ENCODE results near the gene SMYD3. TPM values are rescaled to one million over a fixed set of nuclear protein-coding genes. Genes with fewer than 3 reads are reported as not detected.

SMYD3 gene
- polyA plus RNA-seq, 2 of the 4 experiments (the other 2 are of a cell fraction), result 18.2 to 35.2 TPM

- no peak for TF ChIP-seq RNF2 (IDR thresholded peaks at IDR 0.05; ENCODE audit: borderline replicate concordance, low read depth)
- TF ChIP-seq MAZ (IDR thresholded peaks at IDR 0.05; ENCODE audit: borderline replicate concordance, low read depth, low read length), result no peak
- TF ChIP-seq HES2 (IDR thresholded peaks at IDR 0.05), result no peak
- no peak for TF ChIP-seq HOXA7 (CRISPR knock-in tag; IDR thresholded peaks at IDR 0.05)
- no peaks in the 10 kb centered on the region for H3K4me1 ChIP-seq
- POLR2A ChIA-PET, result no interaction called here
- FAIRE-seq, result no peak
- WGBS (ENCODE audit: missing lambda C conversion rate), result 82% methylated on average over 4 of the region's 4 CpGs
- ATAC-seq, result no peak
- no peak overlapping the region for H3K27ac ChIP-seq
- no peak for DNase-seq (ENCODE audit: low read depth in 1 of 2, low spot score in 1 of 2)
- no peak overlapping the region for H3K4me3 ChIP-seq
- H3K9me3 ChIP-seq, result no peaks in the 10 kb centered on the region
- H3K4me2 ChIP-seq, result no peak overlapping the region
- CTCF ChIA-PET, result interaction anchor here (0.7 kb wide), 1 partner anchor 10 kb away, joined by 3 read pairs; no protein-coding TSS in a partner anchor
Measured at GRCh38 chr1:246549665-246550064, 42.6 kb upstream of the SMYD3 start.

- Histone ChIP-seq H3K4me1 (no peaks in the 10 kb centered on the region), H3K4me2 (no peak overlapping the region), H3K27ac (no peak overlapping the region), H3K4me3 (no peak overlapping the region), H3K9me3 (no peaks in the 10 kb centered on the region)
- 4% methylated on average over 1 of the region's 1 CpG for WGBS (ENCODE audit: missing lambda C conversion rate)
- POLR2A ChIA-PET, result no interaction called here
- TF ChIP-seq REST (IDR thresholded peaks at IDR 0.05) (no peak), TP53 (CRISPR knock-in tag; IDR thresholded peaks at IDR 0.05) (no peak), POLR2A (IDR thresholded peaks at IDR 0.05; ENCODE audit: low read length) (no peak), HMGXB4 (CRISPR knock-in tag; IDR thresholded peaks at IDR 0.05; ENCODE audit: borderline replicate concordance) (no peak), PBX3 (IDR thresholded peaks at IDR 0.05) (no peak), KDM1A (IDR thresholded peaks at IDR 0.05; ENCODE audit: low read depth) (no peak), EHMT2 (IDR thresholded peaks at IDR 0.05; ENCODE audit: low read depth) (no peak)
- ATAC-seq (no peak), FAIRE-seq (no peak), DNase-seq (ENCODE audit: low read depth in 1 of 2, low spot score in 1 of 2) (no peak)
- CTCF ChIA-PET, result no interaction called here
Measured at GRCh38 chr1:246544001-246544400, 36.9 kb upstream of the SMYD3 start.

- no peak overlapping the region for H3K27ac ChIP-seq
- ATAC-seq, result no peak
- no peaks in the 10 kb centered on the region for H3K9me3 ChIP-seq
- FAIRE-seq, result no peak
- no peak for DNase-seq (ENCODE audit: low read depth in 1 of 2, low spot score in 1 of 2)
- 69% methylated on average over 7 of the region's 7 CpGs for WGBS (ENCODE audit: missing lambda C conversion rate)
- H3K4me3 ChIP-seq, result no peak overlapping the region
- no peaks in the 10 kb centered on the region for H3K4me1 ChIP-seq
- H3K4me2 ChIP-seq, result no peak overlapping the region
- ChIA-PET POLR2A (no interaction called here), CTCF (no interaction called here)
- no peak for TF ChIP-seq PHF8 (IDR thresholded peaks at IDR 0.05; ENCODE audit: borderline replicate concordance, low read depth)
- TF ChIP-seq TFCP2L1 (CRISPR knock-in tag; IDR thresholded peaks at IDR 0.05), result no peak
- no peak for TF ChIP-seq SMC3 (IDR thresholded peaks at IDR 0.05)
- TF ChIP-seq ZFP36 (IDR thresholded peaks at IDR 0.05; ENCODE audit: borderline replicate concordance, partially characterized antibody), result no peak
- no peak for TF ChIP-seq ELK1 (IDR thresholded peaks at IDR 0.05; ENCODE audit: low read depth, low read length)
- no peak for TF ChIP-seq MAZ (IDR thresholded peaks at IDR 0.05; ENCODE audit: borderline replicate concordance, low read depth, low read length)
- TF ChIP-seq HDAC2 (IDR thresholded peaks at IDR 0.05), result no peak
- TF ChIP-seq KDM1A (IDR thresholded peaks at IDR 0.05; ENCODE audit: low read depth), result no peak
- TF ChIP-seq RARB (CRISPR knock-in tag; IDR thresholded peaks at IDR 0.05), result no peak
- TF ChIP-seq USF2 (IDR thresholded peaks at IDR 0.05), result no peak
- TF ChIP-seq RCOR1 (IDR thresholded peaks at IDR 0.05; ENCODE audit: low read depth, low read length), result no peak
Measured at GRCh38 chr1:246540738-246541491, 33.8 kb upstream of the SMYD3 start.
